ENCODE measurements around the gene GASK1A.

GRCh38 chr3:42996633-42997075, 17.5 kb downstream of the GASK1A start:
- TF ChIP-seq, protein P1, sequence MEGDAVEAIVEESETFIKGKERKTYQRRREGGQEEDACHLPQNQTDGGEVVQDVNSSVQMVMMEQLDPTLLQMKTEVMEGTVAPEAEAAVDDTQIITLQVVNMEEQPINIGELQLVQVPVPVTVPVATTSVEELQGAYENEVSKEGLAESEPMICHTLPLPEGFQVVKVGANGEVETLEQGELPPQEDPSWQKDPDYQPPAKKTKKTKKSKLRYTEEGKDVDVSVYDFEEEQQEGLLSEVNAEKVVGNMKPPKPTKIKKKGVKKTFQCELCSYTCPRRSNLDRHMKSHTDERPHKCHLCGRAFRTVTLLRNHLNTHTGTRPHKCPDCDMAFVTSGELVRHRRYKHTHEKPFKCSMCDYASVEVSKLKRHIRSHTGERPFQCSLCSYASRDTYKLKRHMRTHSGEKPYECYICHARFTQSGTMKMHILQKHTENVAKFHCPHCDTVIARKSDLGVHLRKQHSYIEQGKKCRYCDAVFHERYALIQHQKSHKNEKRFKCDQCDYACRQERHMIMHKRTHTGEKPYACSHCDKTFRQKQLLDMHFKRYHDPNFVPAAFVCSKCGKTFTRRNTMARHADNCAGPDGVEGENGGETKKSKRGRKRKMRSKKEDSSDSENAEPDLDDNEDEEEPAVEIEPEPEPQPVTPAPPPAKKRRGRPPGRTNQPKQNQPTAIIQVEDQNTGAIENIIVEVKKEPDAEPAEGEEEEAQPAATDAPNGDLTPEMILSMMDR (conservative IDR thresholded peaks at IDR 0.05 in 1 of 2, IDR thresholded peaks at IDR 0.05 in 1 of 2; ENCODE audit: extremely low read depth in 1 of 2, insufficient read depth in 1 of 2, low read depth in 1 of 2, low read length in 2 of 2), result no peak
- TF ChIP-seq EZH2 (IDR thresholded peaks at IDR 0.05; ENCODE audit: borderline replicate concordance, low read length), result no peak

All from mammary epithelial cell (primary cell).